GM18909 (cell line): ENCODE results near the gene KRT28.
"Not testable (repeated sequence)": the region's sequence is repeated elsewhere in the genome, so short reads cannot be mapped to it uniquely, and the experiment has no call there.

Experiments
- ATAC-seq: cut with Tn5 transposase; IDR thresholded peaks from one replicate; pipeline ENCODE4 v1.9.1; 2021; ENCODE audit warnings: mild to moderate bottlenecking; ENCODE audit not compliant: unreplicated experiment, poor library complexity

The KRT28 gene

GRCh38 chr17:40819528-40820125 is 19.9 kb upstream of the KRT28 start:
- no peak for ATAC-seq

GRCh38 chr17:40818733-40819527 is 19.2 kb upstream of the KRT28 start:
- peak; percentile 76 for ATAC-seq

DNA sequence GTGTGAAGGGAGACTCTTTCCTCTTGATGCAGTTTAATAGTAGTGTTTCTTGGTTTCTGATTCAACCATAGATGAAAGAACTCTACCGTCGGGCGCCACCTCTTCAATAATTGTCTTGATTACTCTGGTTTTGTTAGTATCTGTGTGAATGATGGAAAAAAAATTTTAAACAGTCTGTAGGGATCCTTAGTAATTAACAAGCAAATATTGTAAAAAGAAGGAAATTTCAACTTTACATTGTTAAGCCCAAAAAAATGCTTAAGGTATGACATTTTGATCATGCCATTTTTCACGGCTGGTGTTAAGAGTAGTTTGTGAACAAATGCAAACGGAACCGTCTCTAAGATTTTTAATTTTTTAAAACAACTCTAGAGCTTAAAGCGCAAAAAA is 18.6 kb upstream of the KRT28 start:
- no peak for ATAC-seq

DNA sequence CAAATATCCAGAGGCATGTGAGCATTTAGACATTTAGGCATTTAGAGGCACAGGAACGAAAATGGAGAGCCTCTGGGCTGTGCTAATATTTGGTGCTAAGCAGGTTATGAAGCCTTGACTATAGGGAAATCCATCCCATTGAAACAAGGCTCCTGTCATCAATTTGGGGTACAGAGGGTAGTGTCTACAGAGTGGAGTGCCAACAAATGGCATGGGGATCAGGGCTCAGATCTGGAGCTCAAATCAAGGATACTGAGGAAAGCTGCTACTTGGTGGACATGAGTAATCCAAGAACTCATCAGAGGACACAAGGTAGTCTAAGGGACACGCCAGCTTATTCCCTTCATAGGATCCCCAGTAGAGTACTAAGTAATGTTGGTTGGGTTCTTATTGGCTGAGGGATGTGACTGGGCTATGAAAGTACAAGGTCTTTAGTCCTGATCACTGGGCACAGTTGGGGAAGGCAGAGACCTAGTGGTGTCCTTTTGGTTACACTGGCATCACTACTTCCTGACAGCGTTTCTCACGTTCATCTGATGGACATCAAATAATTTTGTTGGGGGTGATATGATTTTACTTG is 17.4 kb upstream of the KRT28 start:
- ATAC-seq: no peak

DNA sequence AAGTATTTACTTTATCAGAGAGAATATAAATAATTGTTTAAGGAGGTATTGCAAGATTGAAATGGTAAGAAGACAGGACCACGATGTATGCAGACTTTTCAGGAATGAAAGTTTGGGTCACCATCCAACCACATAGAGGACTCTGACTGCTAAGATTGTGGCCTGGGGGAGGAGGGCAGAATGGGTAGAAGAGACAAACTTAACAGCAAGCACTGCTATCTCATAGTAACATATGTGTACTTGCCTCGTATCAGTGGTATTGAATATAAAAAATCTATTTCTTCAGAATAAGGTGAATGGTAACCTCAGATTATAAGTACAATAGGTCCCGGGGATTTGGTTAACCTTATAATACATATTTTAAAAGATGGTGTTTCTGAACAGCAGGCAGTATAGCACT is 16.8 kb upstream of the KRT28 start:
- no peak for ATAC-seq

GRCh38 chr17:40815381-40815780 is 15.6 kb upstream of the KRT28 start:
- no peak for ATAC-seq

DNA sequence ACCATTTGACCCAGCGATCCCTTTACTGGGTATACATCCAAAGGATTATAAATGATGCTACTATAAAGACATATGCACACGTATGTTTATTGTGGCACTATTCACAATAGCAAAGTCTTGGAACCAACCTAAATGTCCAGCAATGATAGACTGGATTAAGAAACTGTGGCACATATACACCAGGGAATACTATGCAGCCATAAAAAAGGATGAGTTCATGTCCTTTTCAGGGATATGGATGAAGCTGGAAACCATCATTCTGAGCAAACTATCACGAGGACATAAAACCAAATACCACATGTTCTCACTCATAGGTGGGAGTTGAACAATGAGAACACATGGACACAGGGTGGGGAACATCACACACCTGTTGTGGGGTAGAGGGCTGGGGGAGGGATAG is 14.9 kb upstream of the KRT28 start:
- ATAC-seq: not testable (repeated sequence)

DNA sequence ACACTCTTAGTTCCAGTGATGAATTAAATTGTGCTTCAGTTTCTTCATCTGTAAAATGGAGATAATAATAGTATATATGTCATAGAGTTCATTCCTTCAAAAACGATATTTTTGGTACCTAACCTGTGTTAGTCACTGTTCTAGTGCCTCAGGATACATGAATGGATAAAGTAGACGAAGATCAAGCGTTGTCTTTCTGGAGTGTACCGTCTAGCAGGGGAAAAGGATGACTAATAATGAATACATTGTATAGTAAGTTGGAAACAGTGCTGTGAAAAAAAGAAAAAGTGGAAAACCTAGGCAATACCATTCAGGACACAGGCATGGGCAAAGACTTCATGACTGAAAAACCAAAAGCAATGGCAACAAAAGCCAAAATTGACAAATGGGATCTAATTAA is 14.0 kb upstream of the KRT28 start:
- ATAC-seq: no peak

- ATAC-seq: no peak
Observed at GRCh38 chr17:40812639-40813038, 12.9 kb upstream of the KRT28 start.

DNA sequence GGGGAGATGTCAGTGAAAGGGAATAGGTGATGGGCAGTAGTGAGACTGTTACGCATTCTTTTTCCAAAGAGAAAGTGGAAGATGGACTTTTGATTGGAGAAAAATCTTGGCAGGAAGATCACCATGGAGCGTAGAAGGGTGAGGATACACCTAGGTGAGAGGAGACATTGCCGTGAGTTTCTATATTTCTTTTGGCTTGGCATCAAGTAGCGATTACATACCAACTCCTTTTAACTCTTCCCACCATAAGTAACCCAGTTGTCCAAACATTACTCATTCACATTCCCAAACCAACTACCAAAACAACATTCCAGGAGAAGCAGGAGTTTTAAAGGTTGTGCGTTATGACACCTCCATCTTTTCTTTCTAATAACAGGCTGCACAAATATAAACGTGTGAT is 10.7 kb upstream of the KRT28 start:
- ATAC-seq: no peak

DNA sequence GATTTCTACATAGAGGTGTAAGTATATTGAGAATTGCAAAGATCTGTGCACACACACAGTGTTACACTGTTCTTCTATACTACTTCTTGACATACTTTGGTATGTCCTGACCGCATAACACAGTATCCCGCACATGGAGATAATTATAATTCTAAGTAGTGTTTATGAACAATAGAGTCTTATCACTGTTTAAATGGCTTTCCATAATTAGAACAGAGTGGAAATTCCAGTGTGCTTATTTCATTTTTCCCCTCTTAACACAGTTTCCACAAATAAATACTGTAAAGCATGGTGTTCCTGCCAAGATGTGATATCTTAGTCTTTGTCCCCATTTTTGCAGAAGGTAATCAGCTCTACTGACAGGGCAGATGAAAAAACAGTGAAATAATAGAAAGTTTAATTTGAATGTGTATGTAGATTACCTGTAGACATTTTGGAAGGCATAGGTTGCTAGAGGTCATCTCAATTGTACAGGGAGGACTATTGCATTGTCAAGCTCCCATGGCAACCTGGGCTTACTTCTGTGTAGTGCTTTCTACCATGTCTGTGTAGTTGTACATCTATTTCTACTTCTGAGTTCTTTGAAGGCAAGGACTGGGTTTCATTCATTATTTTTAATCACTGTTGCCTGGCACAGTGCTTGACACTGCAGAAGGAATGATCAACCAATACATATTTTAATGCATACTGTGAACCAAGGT is 10.1 kb upstream of the KRT28 start:
- no peak for ATAC-seq

- no peak for ATAC-seq
Observed at GRCh38 chr17:40806131-40806530, 6.4 kb upstream of the KRT28 start.

DNA sequence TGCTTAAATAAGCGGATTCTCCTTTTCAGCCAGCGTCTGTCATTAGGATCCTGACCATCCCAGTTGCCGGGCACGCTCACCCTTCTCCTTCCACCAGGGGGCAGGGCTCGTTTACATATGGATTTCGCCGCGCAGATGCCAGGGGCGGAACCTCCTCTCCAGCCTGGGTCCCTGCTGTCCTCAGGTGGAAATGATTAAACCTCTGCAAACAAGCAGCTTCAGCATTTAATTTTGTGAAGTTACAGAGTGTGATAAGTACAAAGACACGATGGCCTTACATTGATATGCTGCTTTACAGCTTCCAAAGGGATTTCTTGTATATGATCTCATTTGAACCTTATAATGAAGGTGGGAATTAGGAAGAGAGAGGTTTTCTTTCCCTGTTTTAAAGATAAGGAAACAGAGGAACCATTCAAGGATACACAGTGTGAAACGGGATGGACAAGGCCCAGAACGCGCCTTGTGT is 3.9 kb upstream of the KRT28 start:
- ATAC-seq: no peak

DNA sequence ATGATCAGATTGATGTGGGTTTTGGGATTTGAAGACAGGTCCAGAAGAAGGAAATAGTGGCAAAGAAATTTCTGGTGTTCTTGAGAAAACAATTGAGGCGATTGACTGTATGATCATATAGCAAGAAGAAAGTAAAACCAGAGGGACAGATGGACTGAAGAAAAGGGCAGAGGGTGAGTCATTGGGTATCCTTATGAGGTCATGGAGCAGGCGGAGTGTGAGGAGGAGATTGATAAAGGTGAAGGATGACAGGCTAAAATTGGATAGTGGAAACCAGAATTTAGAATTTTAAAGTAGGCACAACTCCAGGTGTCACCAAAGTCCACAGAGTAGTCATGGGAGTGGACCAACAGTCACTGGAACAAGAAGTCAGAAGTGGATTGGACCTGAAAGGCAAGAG is 1.4 kb upstream of the KRT28 start:
- ATAC-seq: no peak

DNA sequence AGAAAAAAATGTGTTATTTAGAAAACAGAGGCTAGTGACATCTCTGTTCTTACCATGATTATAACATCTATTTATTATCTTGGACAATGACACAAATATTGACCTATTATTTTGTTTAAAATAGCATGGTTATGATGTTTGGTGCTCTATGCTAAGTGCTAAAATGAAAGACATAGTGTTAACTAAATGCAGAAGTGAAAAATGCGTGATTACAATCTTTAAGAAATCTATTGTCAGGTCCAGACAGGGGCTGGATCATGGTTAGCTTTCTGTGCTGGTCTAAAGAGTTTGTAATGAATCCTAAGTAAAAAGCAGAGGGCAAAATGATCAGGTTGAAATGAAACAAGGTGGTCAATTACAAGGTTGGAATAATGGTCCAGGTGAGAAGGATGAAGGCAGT is 622 bp upstream of the KRT28 start:
- no peak for ATAC-seq

DNA sequence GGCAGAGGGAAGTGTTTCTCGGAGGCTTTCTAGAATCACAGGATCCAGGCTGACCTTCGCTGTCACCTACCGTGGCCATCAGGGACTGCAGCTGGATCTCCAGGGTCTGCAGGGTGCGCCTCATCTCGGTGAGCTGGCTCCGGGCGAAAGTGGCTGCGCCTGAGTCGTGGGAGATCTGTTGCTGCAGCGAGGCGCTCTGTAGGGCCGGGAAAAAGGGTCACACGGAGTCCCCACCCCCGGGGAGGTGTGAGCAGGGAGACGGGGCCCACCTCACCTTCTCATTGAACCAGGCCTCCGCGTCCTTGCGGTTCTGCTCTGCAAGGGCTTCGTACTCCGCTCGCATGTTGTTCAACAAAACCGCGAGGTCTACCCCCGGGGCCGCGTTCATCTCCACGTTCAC is 2.9 kb downstream of the KRT28 start:
- no peak for ATAC-seq

DNA sequence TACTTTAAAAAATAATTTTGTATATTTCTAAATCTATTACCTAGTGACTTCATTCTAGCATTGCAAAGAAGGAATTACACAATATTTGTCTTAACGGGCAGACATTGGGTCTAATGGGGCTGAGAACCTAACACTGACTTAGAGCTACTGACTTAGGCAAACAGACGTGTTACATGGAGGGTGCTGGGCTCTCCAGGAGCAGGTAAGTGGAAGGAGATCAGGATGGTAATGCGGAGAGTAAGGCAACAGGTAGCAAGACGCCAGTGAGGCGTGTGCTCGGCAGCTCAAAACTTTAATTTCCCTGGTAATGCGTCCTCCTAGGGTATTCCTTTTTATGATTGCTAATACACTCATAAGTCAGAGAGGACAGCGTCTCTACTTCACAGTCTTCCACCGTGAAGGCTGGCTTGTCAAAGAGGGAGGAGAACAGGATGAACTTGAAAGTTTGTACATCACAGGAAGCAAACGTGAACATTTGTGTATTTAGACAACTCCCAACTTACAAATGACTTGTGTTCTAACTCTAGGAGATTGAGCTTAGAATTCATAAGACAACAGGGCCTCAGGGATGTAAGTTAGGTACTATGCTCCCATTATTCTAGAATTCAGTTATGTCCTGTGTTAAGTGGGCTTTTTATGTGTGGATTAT is 4.6 kb downstream of the KRT28 start:
- no peak for ATAC-seq

DNA sequence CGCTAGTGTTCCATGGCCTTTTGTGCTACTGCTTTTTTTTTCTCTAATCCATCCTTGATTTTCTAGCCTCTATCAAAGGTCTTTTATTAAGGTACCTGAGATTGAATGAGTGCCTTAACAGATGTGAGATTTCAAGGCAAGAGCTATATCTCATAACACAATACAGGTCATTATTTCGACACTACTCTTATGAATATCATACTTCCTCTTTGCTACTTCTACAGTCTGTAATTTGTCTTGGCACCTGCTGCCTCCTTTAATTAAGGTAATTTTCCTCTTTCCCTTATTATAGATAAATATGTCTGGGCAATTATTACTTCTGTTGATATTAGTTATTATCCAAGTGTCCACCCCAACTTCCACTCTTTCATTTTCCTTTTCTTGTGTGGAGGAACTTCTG is 5.3 kb downstream of the KRT28 start:
- ATAC-seq: no peak

- no peak for ATAC-seq
Observed at GRCh38 chr17:40793832-40794231, 5.9 kb downstream of the KRT28 start.

GRCh38 chr17:40791787-40792436 is 7.8 kb downstream of the KRT28 start:
- ATAC-seq: no peak
